ENCODE results near the gene TWF1.

GRCh38 chr12:43766291-43766690 is 39.8 kb downstream of the TWF1 start:
- TF ChIP-seq CTCF (IDR thresholded peaks at IDR 0.05) (no peak), POLR2A (IDR thresholded peaks at IDR 0.05) (no peak)
